Fibroblast of villous mesenchyme (primary cell): ENCODE data around the gene NUCB2. TPM values are rescaled to one million over a fixed set of nuclear protein-coding genes. Genes with fewer than 3 reads are reported as not detected.

ENCODE experiments used
- DNase-seq: peaks from one replicate; pipeline ENCODE4 v3.0.0-alpha.2; 2010; ENCODE audit warnings: low read depth
- H3K4me3 ChIP-seq: 2 replicates; pipeline ENCODE4 v1.5.1; 2011; ENCODE audit warnings: low read depth, mild to moderate bottlenecking, low read length
- total RNA-seq: library from RNA; depleted of rRNA; stranded (reverse); fragments of >200 nt; gene quantifications from 2 replicates; pipeline ENCODE4 v1.2.3, GENCODE V29; 2012
- TF ChIP-seq, protein P1 (sequence below): IDR thresholded peaks from 2 replicates; pipeline ENCODE4 v1.5.1; 2012; ENCODE audit warnings: low read depth, mild to moderate bottlenecking, low read length; ENCODE audit not compliant: insufficient read depth

The NUCB2 gene
- total RNA-seq, 1 donor, result 79.9 TPM

GRCh38 chr11:17280494-17281127, 4.1 kb downstream of the NUCB2 start:
- no peak overlapping the region for H3K4me3 ChIP-seq
- TF ChIP-seq, protein P1, sequence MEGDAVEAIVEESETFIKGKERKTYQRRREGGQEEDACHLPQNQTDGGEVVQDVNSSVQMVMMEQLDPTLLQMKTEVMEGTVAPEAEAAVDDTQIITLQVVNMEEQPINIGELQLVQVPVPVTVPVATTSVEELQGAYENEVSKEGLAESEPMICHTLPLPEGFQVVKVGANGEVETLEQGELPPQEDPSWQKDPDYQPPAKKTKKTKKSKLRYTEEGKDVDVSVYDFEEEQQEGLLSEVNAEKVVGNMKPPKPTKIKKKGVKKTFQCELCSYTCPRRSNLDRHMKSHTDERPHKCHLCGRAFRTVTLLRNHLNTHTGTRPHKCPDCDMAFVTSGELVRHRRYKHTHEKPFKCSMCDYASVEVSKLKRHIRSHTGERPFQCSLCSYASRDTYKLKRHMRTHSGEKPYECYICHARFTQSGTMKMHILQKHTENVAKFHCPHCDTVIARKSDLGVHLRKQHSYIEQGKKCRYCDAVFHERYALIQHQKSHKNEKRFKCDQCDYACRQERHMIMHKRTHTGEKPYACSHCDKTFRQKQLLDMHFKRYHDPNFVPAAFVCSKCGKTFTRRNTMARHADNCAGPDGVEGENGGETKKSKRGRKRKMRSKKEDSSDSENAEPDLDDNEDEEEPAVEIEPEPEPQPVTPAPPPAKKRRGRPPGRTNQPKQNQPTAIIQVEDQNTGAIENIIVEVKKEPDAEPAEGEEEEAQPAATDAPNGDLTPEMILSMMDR, result no peak
- DNase-seq, result peak; percentile 27

DNA sequence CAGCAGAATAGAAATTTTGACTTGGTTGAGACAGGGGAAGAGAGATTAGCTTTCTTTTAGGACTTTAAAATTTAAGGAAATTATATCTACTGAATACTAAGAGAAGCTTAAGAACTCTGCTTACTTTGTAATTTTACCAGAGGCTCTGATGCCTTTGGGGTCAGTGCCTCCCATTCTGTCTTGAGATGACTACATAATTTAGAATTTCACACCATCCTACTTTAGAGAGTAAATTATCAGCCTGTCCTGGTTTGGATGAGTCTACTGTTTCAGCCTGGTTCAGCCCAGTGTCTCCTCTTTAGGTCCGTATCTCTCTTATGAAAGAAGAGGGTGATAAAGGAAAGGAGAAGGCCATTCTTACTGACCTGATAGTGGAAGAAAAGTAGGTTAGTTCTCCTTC, 9.8 kb downstream of the NUCB2 start:
- TF ChIP-seq, protein P1, result no peak
- DNase-seq, result no peak

DNA sequence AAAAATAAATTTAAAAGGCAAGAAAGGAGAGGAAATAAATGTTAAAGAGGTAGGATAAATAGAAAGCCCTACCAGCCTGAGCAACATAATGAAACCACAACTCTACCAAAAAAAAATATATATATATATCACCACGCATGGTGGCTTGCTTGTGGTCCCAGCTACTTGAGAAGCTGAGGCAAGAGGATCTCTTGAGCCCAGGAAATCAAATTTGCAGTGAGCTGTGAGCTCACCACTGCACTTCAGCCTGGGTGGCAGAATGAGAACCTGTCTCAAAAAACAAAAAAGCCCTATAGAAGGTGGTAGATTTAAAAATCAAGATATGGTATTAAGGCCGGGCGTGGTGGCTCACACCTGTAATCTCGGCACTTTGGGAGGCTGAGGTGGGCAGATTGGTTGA, 10.5 kb downstream of the NUCB2 start:
- no peak overlapping the region for H3K4me3 ChIP-seq
- TF ChIP-seq, protein P1, result no peak
- no peak for DNase-seq

More for the DNA sequence above, 9.8 kb downstream of the NUCB2 start:
- no peak overlapping the region for H3K4me3 ChIP-seq

GRCh38 chr11:17291710-17292109, 15.2 kb downstream of the NUCB2 start:
- TF ChIP-seq, protein P1, result no peak
- DNase-seq, result no peak
- H3K4me3 ChIP-seq, result no peak overlapping the region

DNA sequence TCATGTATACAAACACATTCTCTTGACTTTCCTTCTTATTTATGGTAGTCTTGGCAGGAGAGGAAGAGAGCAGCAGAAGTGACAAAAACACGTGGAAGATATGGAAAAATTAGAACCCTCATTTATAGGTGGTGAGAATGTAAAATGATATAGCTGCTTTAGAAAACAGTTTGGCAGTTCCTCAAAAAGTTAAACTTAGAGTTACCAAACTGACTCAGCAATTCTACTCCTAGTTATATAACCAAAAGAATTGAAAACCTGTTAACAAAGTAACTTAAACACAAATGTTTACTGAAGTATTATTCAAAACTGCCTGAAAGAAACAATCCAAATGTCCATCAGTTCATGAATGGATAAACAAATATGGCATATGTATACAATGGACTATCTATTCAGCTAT, 16.8 kb downstream of the NUCB2 start:
- H3K4me3 ChIP-seq, result no peak overlapping the region
- TF ChIP-seq, protein P1, result no peak
- DNase-seq, result no peak

DNA sequence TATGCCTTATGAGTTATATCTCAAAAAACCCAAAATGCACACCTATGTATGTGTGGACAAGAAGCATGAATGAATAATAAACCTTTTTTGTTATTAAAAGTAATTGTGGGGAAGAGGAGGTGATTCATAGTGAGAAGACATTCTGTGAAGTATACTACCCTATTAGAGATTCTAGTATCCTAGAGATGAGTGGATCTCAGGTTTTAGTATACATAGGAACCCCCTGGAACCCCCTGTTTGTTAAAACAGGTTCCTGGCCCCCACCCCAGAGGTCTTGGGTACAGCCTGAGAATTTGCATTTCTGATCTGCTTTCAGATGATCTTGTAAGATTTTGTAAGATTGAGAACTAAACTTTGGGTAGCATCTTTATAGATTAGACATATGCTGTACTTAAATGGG, 17.5 kb downstream of the NUCB2 start:
- no peak overlapping the region for H3K4me3 ChIP-seq
- DNase-seq, result no peak
- TF ChIP-seq, protein P1, result no peak

- DNase-seq, result no peak
- TF ChIP-seq, protein P1, result no peak
- H3K4me3 ChIP-seq, result no peak overlapping the region
These were observed 20.5 kb downstream of the NUCB2 start for GRCh38 chr11:17296852-17297559.
